Stimulated activated CD8-positive, alpha-beta memory T cell treated with anti-CD3 and anti-CD28 coated beads, Interleukin-4, amount 100 ng/mL, for 1 hour (primary cell): ENCODE measurements around the gene YY1.
"Not testable (repeated sequence)": the region's sequence is repeated elsewhere in the genome, so short reads cannot be mapped to it uniquely, and the experiment has no call there.

Experiments
- DNase-seq, 2 donors: peaks; one replicate each; pipeline ENCODE4 v3.0.0-alpha.2; 2020; ENCODE audit warnings: low read depth in 2 of 2, low spot score in 1 of 2

YY1 gene

DNA sequence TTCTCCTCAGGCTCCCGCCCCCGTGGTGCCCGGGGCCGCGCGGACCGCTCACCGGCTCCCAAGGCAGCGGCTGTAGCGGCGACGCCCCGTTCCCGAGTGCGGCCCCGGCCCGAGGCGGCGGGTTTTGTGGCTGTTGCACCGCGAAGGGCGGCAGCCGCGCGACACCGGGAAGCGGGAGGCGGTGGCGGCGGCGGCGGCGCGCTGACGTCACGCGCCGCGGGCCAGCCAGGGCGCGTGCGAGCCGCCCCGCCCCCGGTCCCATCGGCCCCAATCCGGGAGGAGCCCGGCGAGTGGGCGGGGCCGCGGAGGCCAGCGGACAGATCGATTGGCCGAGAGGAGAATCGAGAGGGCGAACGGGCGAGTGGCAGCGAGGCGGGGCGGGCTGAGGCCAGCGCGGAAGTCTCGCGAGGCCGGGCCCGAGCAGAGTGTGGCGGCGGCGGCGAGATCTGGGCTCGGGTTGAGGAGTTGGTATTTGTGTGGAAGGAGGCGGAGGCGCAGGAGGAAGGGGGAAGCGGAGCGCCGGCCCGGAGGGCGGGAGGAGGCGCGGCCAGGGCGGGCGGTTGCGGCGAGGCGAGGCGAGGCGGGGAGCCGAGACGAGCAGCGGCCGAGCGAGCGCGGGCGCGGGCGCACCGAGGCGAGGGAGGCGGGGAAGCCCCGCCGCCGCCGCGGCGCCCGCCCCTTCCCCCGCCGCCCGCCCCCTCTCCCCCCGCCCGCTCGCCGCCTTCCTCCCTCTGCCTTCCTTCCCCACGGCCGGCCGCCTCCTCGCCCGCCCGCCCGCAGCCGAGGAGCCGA is at the start of gene YY1:
Gene YY1 (plus strand): TSS at position 726 of the 792 bp plus-strand sequence. CDS start 101 bp downstream, outside the sequence.
- DNase-seq: peak; percentile 97 to 98

DNA sequence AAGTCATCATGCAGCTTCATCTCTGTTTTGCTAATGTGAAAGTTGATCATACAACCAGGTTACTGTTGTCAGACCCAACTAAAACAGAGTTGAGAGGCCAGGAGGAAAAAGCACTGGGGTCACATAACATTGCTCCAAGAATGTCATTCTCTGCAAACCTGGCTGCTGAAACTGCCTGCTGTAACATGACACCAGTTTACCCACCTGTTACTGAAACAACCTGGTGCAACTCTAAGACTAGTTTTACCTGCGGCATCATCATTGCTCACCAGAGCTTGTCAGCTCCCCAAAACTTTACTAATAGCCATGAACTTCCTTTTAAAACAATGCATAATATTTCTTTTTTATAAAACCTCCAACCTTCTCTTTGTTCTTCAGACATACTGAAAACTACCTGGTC is 48.8 kb upstream of the YY1 start:
- DNase-seq: no peak

DNA sequence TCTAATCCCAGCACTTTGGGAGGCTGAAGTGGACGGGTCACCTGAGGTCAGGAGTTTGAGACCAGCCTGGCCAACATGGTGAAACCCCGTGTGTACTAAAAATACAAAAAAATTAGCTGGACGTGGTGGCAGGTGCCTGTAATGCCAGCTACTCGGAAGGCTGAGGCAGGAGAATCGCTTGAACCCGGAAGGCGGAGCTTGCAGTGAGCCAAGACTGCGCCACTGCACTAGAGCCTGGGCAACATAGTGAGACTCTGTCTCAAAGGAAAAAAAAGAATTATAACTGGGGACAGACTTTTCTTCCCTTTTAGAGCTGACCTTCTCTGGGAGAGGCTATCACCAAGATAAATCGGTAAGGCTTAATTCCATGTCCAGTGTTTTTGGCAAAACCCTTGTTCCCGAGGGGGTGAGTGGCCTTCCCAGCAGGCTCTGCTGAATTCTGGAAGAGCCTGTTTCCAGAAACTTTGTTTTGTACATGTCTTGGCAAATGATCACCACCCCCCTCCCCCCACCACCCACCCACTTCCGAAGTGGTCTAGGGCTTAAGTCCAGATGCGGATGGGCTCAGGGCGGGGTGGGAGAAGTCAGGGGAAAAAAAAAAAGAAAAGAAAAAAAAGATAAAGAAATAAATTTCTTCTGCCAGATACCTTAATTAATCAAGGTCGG is 47.2 kb upstream of the YY1 start:
- DNase-seq: no peak

DNA sequence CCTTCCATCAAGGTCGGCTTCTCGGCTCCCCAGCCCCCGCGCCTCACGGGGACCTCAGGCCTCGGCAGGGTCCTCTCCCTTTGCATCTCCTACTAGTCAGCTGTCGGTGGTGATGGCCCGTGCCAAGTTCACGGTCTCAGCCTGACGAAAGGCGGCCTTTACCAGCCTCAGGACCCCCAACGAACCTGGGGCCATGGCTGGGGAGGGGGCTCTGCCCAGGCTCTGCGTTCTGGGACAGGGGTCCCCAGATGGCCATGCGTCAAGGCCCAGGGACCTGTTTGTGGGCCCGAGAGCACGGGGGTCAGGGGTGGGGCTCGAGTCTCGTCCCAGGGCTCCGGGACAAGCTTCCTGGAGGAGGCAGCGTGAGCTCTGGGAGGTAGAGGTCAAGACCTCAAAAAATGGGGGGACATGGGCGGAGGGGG is 46.7 kb upstream of the YY1 start:
- DNase-seq: no peak

DNA sequence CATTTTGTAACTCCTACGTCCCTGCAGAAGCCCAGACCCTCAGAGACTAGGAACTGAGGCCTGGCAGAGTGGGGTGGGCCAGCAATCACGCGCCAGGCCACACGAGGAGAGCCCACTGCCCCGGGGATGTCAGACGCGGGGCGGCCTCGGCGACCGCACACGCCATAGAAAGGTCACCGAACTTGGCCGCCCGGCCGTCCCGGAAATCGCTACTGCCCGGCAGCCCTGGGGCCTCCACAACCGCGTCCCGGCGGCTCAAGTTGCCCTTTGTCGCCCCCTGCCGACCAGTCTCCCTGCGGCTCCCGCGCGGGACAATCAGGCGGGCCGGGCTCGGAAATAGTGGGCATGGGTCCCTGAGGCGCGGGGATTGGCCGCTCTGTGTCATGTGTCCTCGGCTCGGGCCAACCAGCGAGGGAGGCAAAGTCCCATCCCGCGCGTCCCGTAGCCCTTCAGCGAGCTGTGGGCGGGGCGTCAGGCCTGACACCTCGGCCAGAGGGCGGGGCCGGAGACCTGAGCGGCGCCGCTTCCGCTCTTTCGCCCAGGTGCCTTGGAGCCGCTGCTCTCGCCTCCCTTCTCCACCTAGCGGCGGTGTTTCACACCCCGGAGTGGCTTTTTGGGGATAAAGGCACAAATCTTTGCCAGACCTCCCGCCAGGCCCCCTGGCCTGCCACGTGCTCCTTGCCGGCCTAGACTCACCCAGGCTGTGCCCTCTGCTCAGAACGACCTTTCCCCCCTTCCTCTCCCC is 46.1 kb upstream of the YY1 start:
- peak; percentile 98 to 99 for DNase-seq

DNA sequence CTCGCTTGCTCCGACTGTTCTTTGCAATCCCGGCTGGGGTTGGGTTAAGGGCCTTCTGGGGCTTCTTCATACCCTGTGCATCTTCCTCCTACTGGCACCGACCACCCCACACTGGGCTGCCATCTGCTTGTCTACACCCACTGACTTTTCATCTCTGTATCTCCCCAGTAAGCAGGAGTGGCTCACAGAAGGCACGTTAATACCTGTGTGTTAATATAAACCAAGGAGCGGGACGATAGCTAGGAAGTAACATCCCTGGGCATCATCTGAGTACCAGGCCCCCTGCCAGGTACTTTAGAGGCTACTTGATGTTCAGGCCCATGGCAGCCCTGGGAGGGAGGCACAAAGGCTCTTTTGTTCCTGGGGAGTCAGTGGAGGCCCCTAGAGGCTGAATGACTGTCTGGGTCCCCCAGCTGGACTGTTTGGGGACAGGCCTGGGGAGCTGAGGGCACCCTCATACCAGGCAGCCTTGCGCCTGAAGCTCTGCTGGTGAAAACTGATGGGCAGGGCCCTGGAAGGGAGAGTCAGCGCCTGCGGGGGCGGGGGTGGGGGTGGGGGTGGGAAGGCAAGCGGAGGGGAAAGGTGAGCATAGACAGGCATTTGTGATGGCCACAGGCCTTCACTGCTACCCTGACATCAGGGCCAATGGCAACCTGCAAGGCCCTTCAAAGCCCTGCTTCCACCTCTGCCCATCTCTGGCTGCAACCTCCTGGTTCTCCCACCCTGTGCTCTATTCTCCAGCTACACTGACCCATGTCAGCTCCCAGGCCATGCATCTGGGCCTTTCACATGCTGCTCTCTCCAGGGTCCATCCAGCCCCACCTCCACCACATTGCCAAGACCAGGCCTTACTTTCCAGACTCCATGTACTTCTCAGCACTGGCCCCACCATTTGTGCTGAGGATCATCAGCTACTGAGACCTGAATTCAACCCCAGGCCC is 45.3 kb upstream of the YY1 start:
- DNase-seq: no peak

DNA sequence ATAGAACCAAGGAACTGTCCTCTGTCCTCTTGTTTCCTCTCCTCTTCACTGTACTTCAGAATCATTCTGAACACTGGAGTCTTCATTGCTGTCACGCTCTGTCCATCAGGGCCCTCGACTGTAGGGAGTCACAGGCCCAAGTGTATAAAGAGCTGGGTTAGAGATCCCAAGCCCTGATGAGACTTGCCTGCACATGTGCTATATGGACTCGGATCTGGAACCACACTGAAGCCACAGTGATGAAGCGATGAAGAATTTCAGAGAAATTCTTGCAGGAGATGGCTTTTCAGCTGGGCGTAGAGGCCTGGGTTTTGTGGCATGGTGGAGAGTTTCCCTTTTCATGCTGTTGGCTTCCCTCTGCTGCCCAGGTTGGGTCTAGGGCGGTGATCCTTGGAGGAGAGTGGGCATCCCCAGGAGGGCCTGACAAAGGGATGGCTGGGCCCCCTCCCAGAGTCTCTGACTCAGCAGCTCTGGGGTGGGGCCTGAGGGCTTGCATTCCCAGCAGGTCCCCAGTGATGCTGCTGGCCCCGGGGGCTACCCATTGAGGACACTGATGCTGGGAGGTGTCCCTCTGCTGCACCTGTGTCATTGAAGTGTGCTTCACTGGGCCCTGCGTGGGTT is 39.6 kb upstream of the YY1 start:
- no peak for DNase-seq

DNA sequence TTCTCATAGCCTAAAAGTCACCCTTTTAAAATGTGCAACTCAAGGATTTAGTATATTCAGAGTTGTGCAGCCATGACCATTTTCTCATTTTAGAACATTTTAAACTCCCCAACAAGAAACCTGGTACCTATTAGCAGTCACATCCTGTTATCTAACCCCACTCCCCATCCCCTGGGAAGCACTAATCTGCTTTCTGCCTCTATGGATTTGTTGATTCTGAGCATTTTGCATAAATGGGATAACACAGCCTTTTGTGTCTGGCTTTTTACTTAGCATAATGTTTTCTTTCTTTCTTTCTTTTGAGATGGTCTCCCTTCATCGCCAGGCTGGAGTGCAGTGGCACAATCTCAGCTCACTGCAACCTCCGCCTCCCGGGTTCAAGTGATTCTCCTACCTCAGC is 38.6 kb upstream of the YY1 start:
- DNase-seq: no peak

DNA sequence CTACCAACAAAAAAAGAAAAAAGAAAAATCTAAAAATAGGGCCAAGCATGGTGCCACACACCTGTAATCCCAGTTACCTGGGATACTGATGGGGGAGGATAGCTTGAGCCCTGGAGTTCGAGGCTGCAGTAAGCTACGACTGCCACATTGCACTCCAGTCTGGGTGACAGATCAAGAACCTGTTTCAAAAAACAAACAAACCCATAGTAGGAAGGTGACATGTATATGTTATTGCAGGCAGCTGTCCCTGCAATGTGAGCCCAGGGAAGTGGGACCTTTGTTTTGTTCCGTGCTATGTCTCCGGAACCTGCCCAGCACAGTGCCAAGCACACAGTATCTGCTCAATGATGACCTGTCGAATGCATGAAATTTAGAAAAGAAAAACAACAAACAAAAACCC is 37.2 kb upstream of the YY1 start:
- no peak for DNase-seq

DNA sequence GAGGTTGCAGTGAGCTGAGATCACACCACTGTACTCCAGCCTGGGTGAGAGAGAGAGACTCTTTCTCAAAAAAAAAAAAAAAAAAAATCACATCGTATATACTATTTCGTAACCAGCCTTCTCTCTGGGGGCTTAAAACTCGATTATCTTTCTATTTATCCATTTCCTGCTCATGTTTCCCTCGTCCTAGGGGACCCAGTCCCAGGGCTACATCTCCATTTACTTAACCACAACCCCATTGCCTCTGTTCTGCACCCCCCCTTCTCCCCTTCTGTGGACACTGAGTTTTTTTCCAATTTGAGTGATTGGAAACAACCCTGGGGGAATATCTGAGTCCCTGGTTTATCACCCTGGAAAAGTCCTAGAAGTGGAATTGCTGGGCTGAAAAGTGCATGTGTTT is 36.2 kb upstream of the YY1 start:
- no peak for DNase-seq

DNA sequence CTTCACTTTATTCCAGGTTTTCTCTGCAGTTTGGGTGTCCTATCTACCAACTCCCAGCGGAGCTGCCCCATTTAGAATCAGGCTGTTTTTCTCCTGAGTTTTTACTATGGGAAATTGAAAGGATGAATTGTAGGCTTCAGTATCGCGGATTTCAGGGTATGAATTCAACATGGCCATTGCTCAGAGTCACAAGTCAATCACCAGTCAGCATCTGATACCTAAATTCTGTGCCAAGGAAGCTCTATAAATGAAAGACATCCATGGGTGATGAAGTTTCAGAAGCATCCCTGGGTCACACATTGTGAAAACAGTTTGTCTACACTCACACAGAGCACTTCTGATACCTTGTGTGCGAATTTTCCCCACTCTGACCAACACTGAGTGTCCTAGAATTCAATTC is 35.8 kb upstream of the YY1 start:
- DNase-seq: no peak

DNA sequence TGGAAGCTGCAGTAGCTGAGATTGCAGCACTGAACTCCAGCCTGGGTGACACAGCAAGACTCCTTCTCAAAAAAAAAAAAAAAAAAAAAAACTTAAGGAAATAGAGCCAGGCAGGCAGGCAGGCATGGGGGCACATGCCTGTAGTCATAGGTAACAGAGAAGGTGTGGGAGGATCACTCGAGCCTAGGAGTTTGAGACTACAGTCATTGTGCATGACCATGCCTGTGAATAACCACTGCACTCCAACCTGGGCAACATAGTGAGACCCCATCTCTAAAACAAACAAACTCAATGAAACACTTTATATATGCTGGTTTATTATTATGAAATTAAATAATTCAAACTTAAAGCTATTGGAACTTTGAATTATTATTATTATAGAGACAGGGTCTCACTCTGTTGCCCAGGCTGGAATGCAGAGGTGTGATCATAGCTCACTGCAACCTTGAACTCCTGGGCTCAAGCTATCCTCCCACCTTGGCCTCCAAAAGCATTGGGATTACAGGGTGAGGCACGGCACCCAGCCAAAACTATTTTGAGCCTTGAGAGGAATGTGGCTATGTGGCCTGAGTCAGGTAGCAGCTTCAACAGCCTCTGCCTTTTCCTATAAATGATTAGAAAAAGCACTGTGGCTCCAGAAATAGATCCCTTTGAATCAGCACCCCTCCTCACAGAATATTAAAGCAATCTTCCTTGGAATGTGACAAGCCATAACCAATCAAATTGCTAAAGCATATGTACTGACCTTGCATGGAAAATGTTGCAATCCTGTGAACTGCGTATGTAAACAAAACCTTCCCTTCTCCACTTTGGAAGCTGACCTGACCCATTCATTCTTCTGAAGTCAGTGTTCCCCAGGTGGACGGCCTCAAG is 34.7 kb upstream of the YY1 start:
- DNase-seq: no peak

DNA sequence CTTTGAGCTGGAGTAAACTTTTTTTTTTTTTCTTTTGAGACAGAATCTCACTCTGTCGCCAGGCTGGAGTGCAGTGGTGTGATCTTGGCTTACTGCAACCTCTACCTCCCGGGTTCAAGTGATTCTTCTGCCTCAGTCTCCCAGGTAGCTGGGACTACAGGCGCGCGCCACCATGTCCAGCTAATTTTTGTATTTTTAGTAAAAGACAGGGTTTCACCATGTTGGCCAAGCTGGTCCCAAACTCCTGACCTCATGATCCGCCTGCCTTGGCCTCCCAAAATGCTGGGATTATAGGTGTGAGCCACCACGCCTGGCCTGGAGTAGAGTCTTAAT is 34.1 kb upstream of the YY1 start:
- DNase-seq: not testable (repeated sequence)

DNA sequence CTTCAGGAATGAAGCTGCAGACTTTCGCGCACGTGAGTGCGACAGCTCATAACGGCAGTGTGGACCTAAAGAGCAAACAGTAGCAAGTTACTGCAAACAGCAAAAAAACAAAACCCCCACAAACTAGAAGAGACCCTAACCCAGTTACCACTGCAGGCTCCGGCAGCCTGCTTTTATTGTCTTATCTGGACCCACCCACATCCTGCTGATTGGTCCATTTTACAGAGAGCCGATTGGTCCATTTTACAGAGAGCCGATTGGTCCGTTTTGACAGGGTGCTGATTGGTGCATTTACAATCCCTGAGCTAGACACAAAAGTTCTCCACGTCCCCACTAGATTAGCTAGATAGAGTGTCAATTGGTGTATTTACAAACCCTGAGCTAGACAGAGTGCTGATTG is 31.4 kb upstream of the YY1 start:
- not testable (repeated sequence) for DNase-seq

DNA sequence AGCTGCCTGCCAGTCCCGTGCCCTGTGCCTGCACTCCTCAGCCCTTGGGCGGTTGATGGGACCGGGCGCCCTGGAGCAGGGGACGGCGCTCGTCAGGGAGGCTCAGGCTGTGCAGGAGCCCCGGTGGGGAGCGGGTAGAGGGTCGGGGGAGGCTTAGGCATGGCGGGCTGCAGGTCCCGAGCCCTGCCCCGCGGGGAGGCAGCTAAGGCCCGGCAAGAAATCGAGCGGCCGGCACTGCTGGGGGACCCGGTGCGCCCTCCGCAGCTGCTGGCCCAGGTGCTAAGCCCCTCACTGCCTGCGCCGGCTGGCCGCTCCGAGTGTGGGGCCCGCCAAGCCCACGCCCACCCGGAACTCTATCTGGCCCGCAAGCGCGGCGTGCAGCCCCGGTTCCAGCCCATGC is 30.8 kb upstream of the YY1 start:
- not testable (repeated sequence) for DNase-seq

DNA sequence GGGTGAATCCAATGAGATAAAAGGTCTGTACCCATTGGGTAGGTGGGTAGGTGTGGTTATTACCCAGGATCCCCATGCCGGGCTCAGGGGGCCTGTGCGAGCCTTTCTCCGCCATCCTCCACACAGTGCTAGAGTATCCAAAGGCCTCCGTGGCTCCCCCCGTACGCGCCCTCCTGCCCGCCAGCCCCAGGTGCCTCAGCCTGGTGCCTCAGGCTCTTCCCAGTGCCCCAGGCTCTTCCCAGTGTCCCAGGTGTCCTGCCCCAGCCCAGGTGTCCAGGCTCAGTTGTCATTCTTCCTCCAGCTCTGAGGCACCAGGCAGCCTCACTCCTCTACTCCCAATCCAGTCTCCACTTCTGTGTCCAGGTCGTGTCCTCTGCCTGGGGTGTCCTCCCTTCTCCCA is 27.6 kb upstream of the YY1 start:
- no peak for DNase-seq

DNA sequence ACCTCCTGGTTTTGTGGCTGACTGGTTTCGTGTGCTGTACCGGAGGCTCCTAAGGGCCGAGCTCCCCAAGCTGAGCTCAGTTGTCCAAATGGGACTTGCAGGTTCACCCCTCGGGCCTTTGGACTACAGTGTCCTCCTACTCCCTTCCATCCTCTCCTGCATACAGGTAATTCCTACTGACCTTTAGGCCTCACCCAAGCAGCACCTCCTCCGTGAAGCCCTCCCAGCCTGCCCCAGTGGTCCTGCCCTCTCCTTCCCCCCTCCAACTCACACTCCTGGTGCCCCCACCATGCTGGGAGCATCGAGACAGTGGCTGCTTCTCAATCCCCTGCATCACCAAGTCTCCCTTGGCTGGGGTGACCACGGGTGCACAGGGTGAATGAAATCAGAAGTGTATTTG is 27.1 kb upstream of the YY1 start:
- no peak for DNase-seq

DNA sequence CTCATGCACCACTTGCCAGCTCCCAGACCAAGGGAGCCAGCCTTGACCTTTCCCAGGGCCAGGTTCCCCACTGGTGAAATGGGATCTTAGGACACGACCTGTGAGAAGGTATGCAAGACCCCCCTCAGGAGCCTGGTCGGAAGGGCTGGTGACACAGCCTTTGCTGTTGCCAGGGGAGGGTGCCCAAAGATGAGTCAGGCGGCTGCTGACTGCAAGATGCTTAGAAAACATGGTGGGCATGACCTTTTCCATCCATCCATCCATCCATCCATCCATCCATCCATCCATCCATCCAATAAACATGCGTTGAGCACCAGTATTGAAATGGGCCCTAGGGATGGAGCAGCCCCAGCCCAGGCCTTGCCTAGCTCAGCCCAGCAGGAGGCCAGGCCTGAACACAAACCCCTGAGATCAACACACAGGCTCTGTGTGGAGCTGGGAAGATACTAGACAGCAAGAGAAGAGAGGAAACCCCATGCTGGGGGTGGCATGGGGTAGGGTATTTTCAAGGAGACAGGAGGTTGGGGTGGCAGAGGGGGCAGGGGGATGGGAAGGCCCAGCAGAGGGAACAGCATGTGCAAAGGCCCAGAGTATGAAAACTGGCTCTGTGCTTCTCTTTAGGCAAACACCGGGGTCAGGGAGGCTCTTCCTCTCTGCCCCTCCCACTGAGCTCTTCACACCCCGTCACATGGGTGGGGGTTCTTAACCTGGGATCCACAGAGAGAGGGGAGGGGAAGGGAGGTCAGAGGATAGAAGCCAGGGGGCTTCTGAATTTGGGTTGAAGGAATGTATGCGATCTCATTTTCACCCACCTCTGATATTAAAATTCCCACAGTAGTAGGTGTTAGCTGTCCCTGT is 26.2 kb upstream of the YY1 start:
- DNase-seq: no peak

DNA sequence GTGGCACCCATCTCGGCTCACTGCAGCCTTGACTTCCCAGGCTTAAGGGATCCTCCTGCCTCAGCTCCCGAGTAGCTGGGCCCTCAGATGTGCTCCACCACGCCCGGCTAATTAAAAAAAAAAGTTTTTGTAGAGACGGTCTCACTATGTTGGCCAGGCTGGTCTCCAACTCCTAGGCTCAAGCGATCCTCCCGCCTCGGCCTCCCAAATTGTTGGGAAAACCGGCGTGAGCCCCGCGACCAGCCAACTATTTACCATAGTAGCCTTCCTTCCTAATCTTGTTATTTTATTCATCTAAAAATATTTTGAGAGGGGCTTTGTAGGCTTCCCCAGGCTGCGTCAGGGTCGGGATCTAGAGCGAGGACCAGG is 25.4 kb upstream of the YY1 start:
- DNase-seq: no peak
